ENCODE measurements around the gene MFAP1. TPM values are rescaled to one million over a fixed set of nuclear protein-coding genes. Genes with fewer than 3 reads are reported as not detected.

The MFAP1 gene
- total and polyA plus RNA-seq, 4 donors: 7.9 to 8.3 (median 8.1) TPM

GRCh38 chr15:43854801-43855200 is 30.3 kb upstream of the MFAP1 start:
- TF ChIP-seq SP1 (IDR thresholded peaks at IDR 0.05) (no peak), CTCF (IDR thresholded peaks at IDR 0.05; ENCODE audit: low read depth, low read length, missing input control) (no peak)
- no peak for DNase-seq (ENCODE audit: low spot score)
- Histone ChIP-seq H3K4me1 (ENCODE audit: control insufficient read depth in 4 of 4, insufficient read depth in 4 of 4, low read length in 3 of 4) (no peaks in the 10 kb centered on the region), H3K9me3 (ENCODE audit: control insufficient read depth in 4 of 4, low read length in 3 of 4) (no peaks in the 10 kb centered on the region), H3K27me3 (ENCODE audit: control insufficient read depth in 4 of 4, insufficient read depth in 4 of 4, low read length in 3 of 4) (no peaks in the 10 kb centered on the region), H3K36me3 (ENCODE audit: control insufficient read depth in 4 of 4, insufficient read depth in 3 of 4, low read depth in 1 of 4, low read length in 3 of 4) (no peaks in the 10 kb centered on the region), H3K27ac (ENCODE audit: low read depth in 1 of 2, low read length in 2 of 2) (no peak overlapping the region), H3K4me3 (ENCODE audit: low read depth in 1 of 3, low read length in 3 of 3) (no peak overlapping the region), H3K9ac (ENCODE audit: low read depth in 1 of 2, low read length in 2 of 2) (no peak overlapping the region)
- 93% methylated on average over 6 of the region's 6 CpGs for WGBS

- no peak for DNase-seq (ENCODE audit: low spot score)
- 97% methylated on average over 4 of the region's 4 CpGs for WGBS
- TF ChIP-seq EGR1 (IDR thresholded peaks at IDR 0.05; ENCODE audit: low read depth in 2 of 2) (no peak), RAD21 (IDR thresholded peaks at IDR 0.05) (no peak), RXRA (IDR thresholded peaks at IDR 0.05) (no peak), YY1 (IDR thresholded peaks at IDR 0.05) (no peak), TAF1 (conservative IDR thresholded peaks at IDR 0.05) (no peak), ZBTB33 (IDR thresholded peaks at IDR 0.05) (no peak), JUND (IDR thresholded peaks at IDR 0.05) (no peak), SP1 (IDR thresholded peaks at IDR 0.05) (no peak), GABPA (IDR thresholded peaks at IDR 0.05 in 1 of 2, conservative IDR thresholded peaks at IDR 0.05 in 1 of 2) (no peak), REST (IDR thresholded peaks at IDR 0.05) (no peak), NR2F2 (IDR thresholded peaks at IDR 0.05) (no peak), HNF4G (IDR thresholded peaks at IDR 0.05) (no peak), ATF3 (IDR thresholded peaks at IDR 0.05) (no peak), CTCF (IDR thresholded peaks at IDR 0.05; ENCODE audit: low read depth, low read length, missing input control) (no peak), HNF4A (conservative IDR thresholded peaks at IDR 0.05) (no peak)
- no peaks in the 10 kb centered on the region for H3K36me3 ChIP-seq (ENCODE audit: control insufficient read depth in 4 of 4, insufficient read depth in 3 of 4, low read depth in 1 of 4, low read length in 3 of 4)
- H3K27ac ChIP-seq (ENCODE audit: low read depth in 1 of 2, low read length in 2 of 2): no peak overlapping the region
- no peaks in the 10 kb centered on the region for H3K27me3 ChIP-seq (ENCODE audit: control insufficient read depth in 4 of 4, insufficient read depth in 4 of 4, low read length in 3 of 4)
- no peaks in the 10 kb centered on the region for H3K9me3 ChIP-seq (ENCODE audit: control insufficient read depth in 4 of 4, low read length in 3 of 4)
- no peaks in the 10 kb centered on the region for H3K4me1 ChIP-seq (ENCODE audit: control insufficient read depth in 4 of 4, insufficient read depth in 4 of 4, low read length in 3 of 4)
- H3K4me3 ChIP-seq (ENCODE audit: low read depth in 1 of 3, low read length in 3 of 3): no peak overlapping the region
- no peak overlapping the region for H3K9ac ChIP-seq (ENCODE audit: low read depth in 1 of 2, low read length in 2 of 2)
Observed at GRCh38 chr15:43852607-43853006, 28.1 kb upstream of the MFAP1 start.

Measured in liver (tissue), 9 donors.